Suprapubic skin (tissue), 3 donors: ENCODE measurements around the gene ATL1.

ENCODE experiments used
- CTCF ChIP-seq, 2 donors: fragments of 200-600 bp in 1 of 2; fragments of 450-650 bp in 1 of 2; sonication (generic) in 1 of 2; IDR thresholded peaks; one replicate each; pipeline ENCODE4 v1.5.1; 2016 to 2019; ENCODE audit warnings: antibody characterized with exemption in 2 of 2, mild to moderate bottlenecking in 1 of 2, moderate library complexity in 1 of 2
- POLR2A ChIP-seq, 2 donors: fragments of 450-650 bp; IDR thresholded peaks; one replicate each; pipeline ENCODE4 v1.6.1; 2017; ENCODE audit warnings: antibody characterized with exemption in 2 of 2, mild to moderate bottlenecking in 2 of 2, moderate library complexity in 2 of 2

GRCh38 chr14:50610465-50610864 lies 50.5 kb downstream of the ATL1 start:
- TF ChIP-seq POLR2A (IDR thresholded peaks at IDR 0.05) (no peak), CTCF (IDR thresholded peaks at IDR 0.05) (no peak)
